ENCODE data around the gene GRB10. TPM values are rescaled to one million over a fixed set of nuclear protein-coding genes. Genes with fewer than 3 reads are reported as not detected.

The GRB10 gene
- total and polyA plus RNA-seq, 2 experiments from 2014 or later: 35.0 to 154 TPM

- Histone ChIP-seq H3K4me1 (ENCODE audit: insufficient read depth) (no peaks in the 10 kb centered on the region; the same call in 1 of the 2 replicates), H3F3A (replicated peaks; ENCODE audit: low read depth) (no peaks in the 10 kb centered on the region), H4K20me1 (replicated peaks; ENCODE audit: insufficient read depth) (peaks cover 49% of the 10 kb centered on the region), H2AFZ (no peak overlapping the region), H3K9me2 (ENCODE audit: insufficient read depth) (no peaks in the 10 kb centered on the region), H3K4me3 (no peak overlapping the region), H3K27me3 (ENCODE audit: insufficient read depth) (no peaks in the 10 kb centered on the region), H3K4me2 (no peak overlapping the region), H3K36me3 (ENCODE audit: insufficient read depth) (peaks cover 2% of the 10 kb centered on the region; the same call in 1 of the 2 replicates), H3K27ac (ENCODE audit: low read depth) (no peak overlapping the region), H3K79me2 (replicated peaks; ENCODE audit: insufficient read depth) (peaks cover 59% of the 10 kb centered on the region)
- DNase-seq (ENCODE audit: low spot score) (no peak), ATAC-seq (no peak)
- peaks cover 7% of the 10 kb centered on the region for H3K27me3 Mint-ChIP-seq (ENCODE audit: insufficient read depth, low read depth, poor library complexity)
- no peak overlapping the region for H3K4me3 Mint-ChIP-seq
- H3K9me3 Mint-ChIP-seq: no peaks in the 10 kb centered on the region; the same call in 2 of the 3 replicates
- no peak overlapping the region for H3K27ac Mint-ChIP-seq
- no peaks in the 10 kb centered on the region; the same call in 2 of the 3 replicates for H3K4me1 Mint-ChIP-seq
- no peak for TF ChIP-seq CTCF (conservative IDR thresholded peaks at IDR 0.05; ENCODE audit: low read depth in 2 of 2)
- H3K36me3 Mint-ChIP-seq (ENCODE audit: low read depth): peaks cover 61% of the 10 kb centered on the region
Observed at GRCh38 chr7:50669890-50670289, 112.8 kb downstream of the GRB10 start.

DNA sequence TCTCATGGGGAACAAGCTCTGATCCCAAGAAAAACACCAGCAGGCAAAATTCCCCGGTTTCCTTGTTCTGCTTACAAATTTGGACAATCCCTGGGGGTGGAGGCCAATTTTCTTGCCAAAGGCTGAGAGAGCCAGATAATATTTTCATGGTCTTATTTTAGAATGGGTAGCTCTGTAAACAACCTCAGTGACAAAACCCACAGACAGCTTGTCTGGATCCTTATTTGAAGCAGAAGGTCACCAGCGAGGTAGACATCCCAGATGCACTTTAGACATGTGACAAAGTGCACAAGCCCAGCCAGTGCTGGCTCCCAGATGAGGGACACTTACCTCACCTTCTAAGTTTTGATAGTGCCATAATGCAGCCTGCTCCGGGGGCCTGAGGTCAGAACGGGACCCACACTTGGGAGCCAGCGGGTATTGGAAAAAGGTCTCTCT lies 114.9 kb downstream of the GRB10 start:
- H3K36me3 Mint-ChIP-seq (ENCODE audit: low read depth): peaks cover 56% of the 10 kb centered on the region
- H3K9me3 Mint-ChIP-seq: no peaks in the 10 kb centered on the region
- ATAC-seq: no peak
- Histone ChIP-seq H3K36me3 (ENCODE audit: insufficient read depth) (no peaks in the 10 kb centered on the region; the same call in 1 of the 2 replicates), H3K27me3 (ENCODE audit: insufficient read depth) (no peaks in the 10 kb centered on the region), H3K4me1 (ENCODE audit: insufficient read depth) (no peaks in the 10 kb centered on the region; the same call in 1 of the 2 replicates), H3F3A (replicated peaks; ENCODE audit: low read depth) (no peaks in the 10 kb centered on the region), H3K9me2 (ENCODE audit: insufficient read depth) (no peaks in the 10 kb centered on the region), H2AFZ (no peak overlapping the region), H3K79me2 (replicated peaks; ENCODE audit: insufficient read depth) (peaks cover 55% of the 10 kb centered on the region), H3K27ac (ENCODE audit: low read depth) (no peak overlapping the region), H3K4me2 (no peak overlapping the region), H4K20me1 (replicated peaks; ENCODE audit: insufficient read depth) (peaks cover 49% of the 10 kb centered on the region), H3K4me3 (no peak overlapping the region)
- no peak overlapping the region for H3K4me3 Mint-ChIP-seq
- H3K27me3 Mint-ChIP-seq (ENCODE audit: insufficient read depth, low read depth, poor library complexity): peaks cover 10% of the 10 kb centered on the region
- H3K4me1 Mint-ChIP-seq: no peaks in the 10 kb centered on the region
- DNase-seq (ENCODE audit: low spot score): no peak
- no peak overlapping the region; the same call in 1 of the 2 replicates for H3K27ac Mint-ChIP-seq
- TF ChIP-seq POLR2AphosphoS5 (IDR thresholded peaks at IDR 0.05; ENCODE audit: low read depth): no peak
- TF ChIP-seq ZNF331 (CRISPR knock-in tag; IDR thresholded peaks at IDR 0.05; ENCODE audit: low read depth): no peak
- TF ChIP-seq CREB1 (CRISPR knock-in tag; IDR thresholded peaks at IDR 0.05; ENCODE audit: low read depth): no peak
- no peak for TF ChIP-seq STAT1 (IDR thresholded peaks at IDR 0.05; ENCODE audit: unreplicated experiment)
- TF ChIP-seq EZH2 (IDR thresholded peaks at IDR 0.05; ENCODE audit: low read depth, unreplicated experiment): no peak
- no peak for TF ChIP-seq EZH2phosphoT487 (IDR thresholded peaks at IDR 0.05; ENCODE audit: unreplicated experiment)
- no peak for TF ChIP-seq ZNF462 (CRISPR knock-in tag; IDR thresholded peaks at IDR 0.05)
- TF ChIP-seq NANOG (IDR thresholded peaks at IDR 0.05; ENCODE audit: borderline replicate concordance): no peak
- no peak for TF ChIP-seq JUNB (IDR thresholded peaks at IDR 0.05; ENCODE audit: unreplicated experiment)
- TF ChIP-seq, protein P1, sequence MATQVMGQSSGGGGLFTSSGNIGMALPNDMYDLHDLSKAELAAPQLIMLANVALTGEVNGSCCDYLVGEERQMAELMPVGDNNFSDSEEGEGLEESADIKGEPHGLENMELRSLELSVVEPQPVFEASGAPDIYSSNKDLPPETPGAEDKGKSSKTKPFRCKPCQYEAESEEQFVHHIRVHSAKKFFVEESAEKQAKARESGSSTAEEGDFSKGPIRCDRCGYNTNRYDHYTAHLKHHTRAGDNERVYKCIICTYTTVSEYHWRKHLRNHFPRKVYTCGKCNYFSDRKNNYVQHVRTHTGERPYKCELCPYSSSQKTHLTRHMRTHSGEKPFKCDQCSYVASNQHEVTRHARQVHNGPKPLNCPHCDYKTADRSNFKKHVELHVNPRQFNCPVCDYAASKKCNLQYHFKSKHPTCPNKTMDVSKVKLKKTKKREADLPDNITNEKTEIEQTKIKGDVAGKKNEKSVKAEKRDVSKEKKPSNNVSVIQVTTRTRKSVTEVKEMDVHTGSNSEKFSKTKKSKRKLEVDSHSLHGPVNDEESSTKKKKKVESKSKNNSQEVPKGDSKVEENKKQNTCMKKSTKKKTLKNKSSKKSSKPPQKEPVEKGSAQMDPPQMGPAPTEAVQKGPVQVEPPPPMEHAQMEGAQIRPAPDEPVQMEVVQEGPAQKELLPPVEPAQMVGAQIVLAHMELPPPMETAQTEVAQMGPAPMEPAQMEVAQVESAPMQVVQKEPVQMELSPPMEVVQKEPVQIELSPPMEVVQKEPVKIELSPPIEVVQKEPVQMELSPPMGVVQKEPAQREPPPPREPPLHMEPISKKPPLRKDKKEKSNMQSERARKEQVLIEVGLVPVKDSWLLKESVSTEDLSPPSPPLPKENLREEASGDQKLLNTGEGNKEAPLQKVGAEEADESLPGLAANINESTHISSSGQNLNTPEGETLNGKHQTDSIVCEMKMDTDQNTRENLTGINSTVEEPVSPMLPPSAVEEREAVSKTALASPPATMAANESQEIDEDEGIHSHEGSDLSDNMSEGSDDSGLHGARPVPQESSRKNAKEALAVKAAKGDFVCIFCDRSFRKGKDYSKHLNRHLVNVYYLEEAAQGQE (IDR thresholded peaks at IDR 0.05; ENCODE audit: unreplicated experiment): no peak

Measured in GM23338 (cell line).